ENCODE results near the gene TLK1.

DNA sequence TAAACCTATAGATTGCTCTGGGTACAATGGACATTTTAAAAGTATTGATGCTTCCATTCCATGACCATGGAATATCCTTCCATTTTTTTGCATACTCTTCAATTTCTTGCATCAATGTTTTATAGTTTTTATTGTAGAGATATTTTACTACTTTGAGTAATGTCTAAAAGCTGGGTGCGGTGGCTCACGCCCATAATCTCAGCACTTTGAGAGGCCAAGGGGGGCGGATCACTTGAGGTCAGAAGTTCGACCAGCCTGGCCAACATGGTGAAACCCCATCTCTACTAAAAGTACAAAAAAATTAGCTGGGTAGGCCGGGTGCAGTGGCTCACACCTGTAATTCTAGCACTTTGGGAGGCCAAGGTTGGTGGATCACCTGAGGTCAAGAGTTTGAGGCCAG, 88.5 kb downstream of the TLK1 start:
- TF ChIP-seq, protein P1, sequence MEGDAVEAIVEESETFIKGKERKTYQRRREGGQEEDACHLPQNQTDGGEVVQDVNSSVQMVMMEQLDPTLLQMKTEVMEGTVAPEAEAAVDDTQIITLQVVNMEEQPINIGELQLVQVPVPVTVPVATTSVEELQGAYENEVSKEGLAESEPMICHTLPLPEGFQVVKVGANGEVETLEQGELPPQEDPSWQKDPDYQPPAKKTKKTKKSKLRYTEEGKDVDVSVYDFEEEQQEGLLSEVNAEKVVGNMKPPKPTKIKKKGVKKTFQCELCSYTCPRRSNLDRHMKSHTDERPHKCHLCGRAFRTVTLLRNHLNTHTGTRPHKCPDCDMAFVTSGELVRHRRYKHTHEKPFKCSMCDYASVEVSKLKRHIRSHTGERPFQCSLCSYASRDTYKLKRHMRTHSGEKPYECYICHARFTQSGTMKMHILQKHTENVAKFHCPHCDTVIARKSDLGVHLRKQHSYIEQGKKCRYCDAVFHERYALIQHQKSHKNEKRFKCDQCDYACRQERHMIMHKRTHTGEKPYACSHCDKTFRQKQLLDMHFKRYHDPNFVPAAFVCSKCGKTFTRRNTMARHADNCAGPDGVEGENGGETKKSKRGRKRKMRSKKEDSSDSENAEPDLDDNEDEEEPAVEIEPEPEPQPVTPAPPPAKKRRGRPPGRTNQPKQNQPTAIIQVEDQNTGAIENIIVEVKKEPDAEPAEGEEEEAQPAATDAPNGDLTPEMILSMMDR (conservative IDR thresholded peaks at IDR 0.05; ENCODE audit: low read length), result no peak
- TF ChIP-seq EZH2phosphoT487 (IDR thresholded peaks at IDR 0.05; ENCODE audit: borderline replicate concordance, low read depth, low read length), result no peak
